Embryonic facial prominence (tissue), 1 donor: ENCODE data around the gene PKNOX1.
"Not testable (repeated sequence)": the region's sequence is repeated elsewhere in the genome, so short reads cannot be mapped to it uniquely, and the experiment has no call there.

Experiments
- DNase-seq: peaks from one replicate; pipeline ENCODE4 v3.0.0-alpha.2; 2016; ENCODE audit errors: extremely low spot score

The PKNOX1 gene

GRCh38 chr21:43020177-43020576, 45.8 kb downstream of the PKNOX1 start:
- DNase-seq: no peak

- no peak for DNase-seq
These were observed 46.4 kb downstream of the PKNOX1 start for GRCh38 chr21:43020771-43021170.

GRCh38 chr21:43021191-43021590, 46.8 kb downstream of the PKNOX1 start:
- DNase-seq: no peak

GRCh38 chr21:43021756-43022600, 47.6 kb downstream of the PKNOX1 start:
- no peak for DNase-seq

- no peak for DNase-seq
These were observed 48.8 kb downstream of the PKNOX1 start for GRCh38 chr21:43023175-43023574.

- no peak for DNase-seq
These were observed 50.2 kb downstream of the PKNOX1 start for GRCh38 chr21:43024439-43025136.

- peak; percentile 7 for DNase-seq
These were observed 51.3 kb downstream of the PKNOX1 start for GRCh38 chr21:43025636-43026180.

GRCh38 chr21:43027846-43028731, 53.7 kb downstream of the PKNOX1 start:
- no peak for DNase-seq

- DNase-seq: no peak
These were observed 55.4 kb downstream of the PKNOX1 start for GRCh38 chr21:43029785-43030184.

- no peak for DNase-seq
These were observed 56.8 kb downstream of the PKNOX1 start for GRCh38 chr21:43031121-43031619.

GRCh38 chr21:43034101-43034500, 59.7 kb downstream of the PKNOX1 start:
- no peak for DNase-seq

GRCh38 chr21:43034826-43035225, 60.5 kb downstream of the PKNOX1 start:
- DNase-seq: no peak

- not testable (repeated sequence) for DNase-seq
These were observed 62.5 kb downstream of the PKNOX1 start for GRCh38 chr21:43036889-43037288.

- DNase-seq: not testable (repeated sequence)
These were observed 63.7 kb downstream of the PKNOX1 start for GRCh38 chr21:43037918-43038658.

- not testable (repeated sequence) for DNase-seq
These were observed 64.3 kb downstream of the PKNOX1 start for GRCh38 chr21:43038659-43039044.

GRCh38 chr21:43042169-43042568, 67.8 kb downstream of the PKNOX1 start:
- not testable (repeated sequence) for DNase-seq

GRCh38 chr21:43043291-43043690, 68.9 kb downstream of the PKNOX1 start:
- DNase-seq: not testable (repeated sequence)

GRCh38 chr21:43044547-43044946, 70.2 kb downstream of the PKNOX1 start:
- not testable (repeated sequence) for DNase-seq

- not testable (repeated sequence) for DNase-seq
These were observed 71.0 kb downstream of the PKNOX1 start for GRCh38 chr21:43045165-43045875.
